H1 (cell line): Measurements from ENCODE around the gene HBD. TPM values are rescaled to one million over a fixed set of nuclear protein-coding genes. Genes with fewer than 3 reads are reported as not detected.

Experiments used
- CTCF ChIA-PET: fragments of 300-600 bp; sonication (Branson Sonifier 250); formaldehyde crosslinking; loops from one replicate; lab custom pipeline; 2021; ENCODE audit not compliant: partially characterized antibody; lab: Charles Lee
- POLR2A ChIA-PET: fragments of 300-600 bp; sonication (Branson Sonifier 250); formaldehyde crosslinking; loops from one replicate; lab custom pipeline; 2021; ENCODE audit warnings: inconsistent platforms; ENCODE audit not compliant: partially characterized antibody; lab: Charles Lee
- DNase-seq, 2 experiments: peaks; one replicate each; pipeline versions ENCODE4 v3.0.0 to v3.0.0-alpha.2; 2010 to 2022; ENCODE audit warnings: low spot score in 2 of 2, low read depth in 1 of 2, mixed read lengths in 1 of 2
- FAIRE-seq: peaks from 2 replicates; lab custom pipeline; 2011; peaks lifted over from hg19 to GRCh38; lab: Jason Lieb, UNC
- H2AFZ ChIP-seq: 2 replicates; pipeline ENCODE4 v1.8.1; 2012; ENCODE audit warnings: low read length, inconsistent platforms
- H2AK5ac ChIP-seq: 2 replicates; pipeline ENCODE4 v1.6.1; 2013; ENCODE audit warnings: low read depth, low read length
- H2BK120ac ChIP-seq: replicated peaks from 2 replicates; pipeline ENCODE3; 2013; ENCODE audit warnings: low read depth, low read length, inconsistent platforms
- H2BK12ac ChIP-seq: 2 replicates; pipeline ENCODE4 v1.6.1; 2013; ENCODE audit warnings: low read depth, low read length
- H2BK15ac ChIP-seq: 2 replicates; pipeline ENCODE4 v1.6.1; 2013; ENCODE audit warnings: low read length
- H2BK20ac ChIP-seq: 2 replicates; pipeline ENCODE4 v1.6.1; 2013; ENCODE audit warnings: low read length
- H2BK5ac ChIP-seq: 2 replicates; pipeline ENCODE4 v1.6.1; 2013; ENCODE audit warnings: low read depth, low read length
- H3K14ac ChIP-seq: 2 replicates; pipeline ENCODE4 v1.6.1; 2013; ENCODE audit warnings: inconsistent platforms; ENCODE audit not compliant: insufficient read length
- H3K18ac ChIP-seq: 2 replicates; pipeline ENCODE4 v1.6.1; 2013; ENCODE audit warnings: low read length; ENCODE audit errors: extremely low read depth
- H3K23ac ChIP-seq: 2 replicates; pipeline ENCODE4 v1.6.1; 2013; ENCODE audit warnings: inconsistent platforms; ENCODE audit not compliant: insufficient read length
- H3K23me2 ChIP-seq: 2 replicates; pipeline ENCODE4 v1.6.1; 2013; ENCODE audit warnings: low read depth, low read length
- H3K27ac ChIP-seq: 2 replicates; pipeline ENCODE4 v1.6.1; 2011; ENCODE audit warnings: low read depth, low read length, inconsistent platforms
- H3K27me3 ChIP-seq, 4 experiments: replicated peaks in 1 of 4; 1 replicate in 1 of 4; 2 replicates in 3 of 4; pipeline versions ENCODE4 v1.6.1 to v1.8.1; 2011 to 2013; ENCODE audit warnings: low read length in 3 of 4, mild to moderate bottlenecking in 3 of 4, inconsistent platforms in 2 of 4, mixed read lengths in 2 of 4, moderate library complexity in 1 of 4; ENCODE audit not compliant: control insufficient read depth in 3 of 4, insufficient read depth in 3 of 4; ENCODE audit errors: extremely low read depth in 1 of 4
- H3K36me3 ChIP-seq, 4 experiments: 2 replicates each; pipeline versions ENCODE4 v1.6.1 to v1.8.1; 2011 to 2013; ENCODE audit warnings: mild to moderate bottlenecking in 4 of 4, low read length in 3 of 4, moderate library complexity in 2 of 4, control low read depth in 1 of 4, inconsistent platforms in 1 of 4; ENCODE audit not compliant: insufficient read depth in 4 of 4, control insufficient read depth in 2 of 4
- H3K4ac ChIP-seq: replicated peaks from 2 replicates; pipeline ENCODE3; 2013; ENCODE audit warnings: low read length, low read depth, mixed read lengths, inconsistent platforms; ENCODE audit not compliant: insufficient read length
- H3K4me1 ChIP-seq, 4 experiments: replicated peaks in 1 of 4; 1 replicate in 1 of 4; 2 replicates in 3 of 4; pipeline versions ENCODE4 v1.6.1 to v1.8.1; 2011 to 2013; ENCODE audit warnings: low read length in 3 of 4, inconsistent platforms in 2 of 4, mixed read lengths in 1 of 4; ENCODE audit not compliant: insufficient read depth in 4 of 4, control insufficient read depth in 3 of 4
- H3K4me2 ChIP-seq, 2 experiments: 2 replicates each; pipeline versions ENCODE4 v1.6.1 to v1.8.1; 2011 to 2013; ENCODE audit warnings: low read depth in 2 of 2, low read length in 2 of 2, control low read depth in 1 of 2, inconsistent platforms in 1 of 2, mild to moderate bottlenecking in 1 of 2; ENCODE audit not compliant: insufficient read depth in 1 of 2
- H3K4me3 ChIP-seq, 4 experiments: fragments of 200-600, 300-600 bp in 1 of 4; sonication (generic), shearing (Covaris generic), sonication (Bioruptor Twin) in 1 of 4; 2 replicates each; pipeline versions ENCODE4 v1.5.1 to v1.8.1; 2011 to 2016; ENCODE audit warnings: low read length in 4 of 4, low read depth in 3 of 4, control low read depth in 2 of 4, inconsistent platforms in 2 of 4, mild to moderate bottlenecking in 2 of 4, mixed read lengths in 1 of 4, moderate library complexity in 1 of 4; ENCODE audit not compliant: insufficient read depth in 2 of 4; ENCODE audit errors: extremely low read depth in 1 of 4
- H3K56ac ChIP-seq: replicated peaks from 2 replicates; pipeline ENCODE3; 2013; ENCODE audit warnings: low read depth, mild to moderate bottlenecking, mixed read lengths, low read length, inconsistent platforms; ENCODE audit not compliant: insufficient read length
- H3K79me1 ChIP-seq: 2 replicates; pipeline ENCODE4 v1.6.1; 2013; ENCODE audit warnings: low read depth, low read length, control low read depth
- H3K79me2 ChIP-seq, 2 experiments: 2 replicates each; pipeline versions ENCODE4 v1.6.1 to v1.8.1; 2012 to 2013; ENCODE audit warnings: low read length in 2 of 2, mild to moderate bottlenecking in 2 of 2, inconsistent platforms in 1 of 2; ENCODE audit not compliant: insufficient read depth in 2 of 2, control insufficient read depth in 1 of 2
- H3K9ac ChIP-seq, 4 experiments: replicated peaks in 1 of 4; 1 replicate in 1 of 4; 2 replicates in 3 of 4; pipeline versions ENCODE4 v1.6.1 to v1.8.1; 2011 to 2013; ENCODE audit warnings: low read depth in 3 of 4, low read length in 3 of 4, control low read depth in 2 of 4, mild to moderate bottlenecking in 2 of 4, moderate library complexity in 2 of 4, inconsistent platforms in 1 of 4; ENCODE audit errors: extremely low read depth in 1 of 4
- H3K9me3 ChIP-seq, 2 experiments: 2 replicates each; pipeline versions ENCODE4 v1.6.1 to v1.8.1; 2012 to 2013; ENCODE audit warnings: mild to moderate bottlenecking in 2 of 2, moderate library complexity in 2 of 2, control low read depth in 1 of 2, inconsistent platforms in 1 of 2, low read depth in 1 of 2, low read length in 1 of 2, mixed read lengths in 1 of 2; ENCODE audit not compliant: insufficient read depth in 2 of 2
- H4K20me1 ChIP-seq, 2 experiments: replicated peaks in 1 of 2; 2 replicates each; pipeline versions ENCODE3 to v1.8.1; 2011 to 2013; ENCODE audit warnings: inconsistent platforms in 2 of 2, low read length in 2 of 2, mild to moderate bottlenecking in 1 of 2; ENCODE audit not compliant: insufficient read depth in 2 of 2, control insufficient read depth in 1 of 2
- H4K5ac ChIP-seq: 2 replicates; pipeline ENCODE4 v1.6.1; 2013; ENCODE audit warnings: low read length, low read depth, mixed read lengths, inconsistent platforms; ENCODE audit not compliant: insufficient read length
- H4K8ac ChIP-seq: 2 replicates; pipeline ENCODE4 v1.8.0; 2013; ENCODE audit warnings: mild to moderate bottlenecking, moderate library complexity, low read length, inconsistent platforms; ENCODE audit not compliant: insufficient read depth; ENCODE audit errors: extremely low read depth
- H4K91ac ChIP-seq: replicated peaks from 2 replicates; pipeline ENCODE3; 2013; ENCODE audit warnings: low read length, mixed read lengths, inconsistent platforms; ENCODE audit not compliant: insufficient read length
- BACH1 ChIP-seq: IDR thresholded peaks from 2 replicates; pipeline ENCODE4 v1.6.1; 2012; ENCODE audit warnings: low read length, improper control_type of control experiment
- BRCA1 ChIP-seq: IDR thresholded peaks from 2 replicates; pipeline ENCODE4 v1.6.1; 2012; ENCODE audit warnings: low read depth, low read length, improper control_type of control experiment
- CBX8 ChIP-seq: fragments of 300-800, 300-1000 bp; sonication (generic); IDR thresholded peaks from 2 replicates; pipeline ENCODE4 v1.7.1; 2016; ENCODE audit warnings: low read depth, low read length, borderline replicate concordance
- EP300 ChIP-seq, 2 experiments: IDR thresholded peaks; 1 replicate in 1 of 2; 2 replicates in 1 of 2; pipeline ENCODE4 v1.6.1; 2011 to 2012; ENCODE audit warnings: low read depth in 2 of 2, low read length in 2 of 2, mild to moderate bottlenecking in 2 of 2, borderline replicate concordance in 1 of 2, inconsistent platforms in 1 of 2, moderate library complexity in 1 of 2
- GTF2F1 ChIP-seq: IDR thresholded peaks from 2 replicates; pipeline ENCODE4 v1.6.1; 2012; ENCODE audit warnings: low read depth, low read length, improper control_type of control experiment, borderline replicate concordance
- MAFK ChIP-seq: IDR thresholded peaks from 2 replicates; pipeline ENCODE4 v1.6.1; 2012; ENCODE audit warnings: low read depth, mild to moderate bottlenecking, improper control_type of control experiment, low read length
- RBBP5 ChIP-seq: IDR thresholded peaks from 2 replicates; pipeline ENCODE4 v1.7.1; 2012; ENCODE audit warnings: low read depth, mild to moderate bottlenecking, inconsistent platforms, low read length, moderate library complexity, borderline replicate concordance
- RXRA ChIP-seq: IDR thresholded peaks from 2 replicates; pipeline ENCODE4 v1.6.1; 2011; ENCODE audit warnings: low read depth, mild to moderate bottlenecking, low read length, moderate library complexity; ENCODE audit not compliant: insufficient read depth
- SIN3A ChIP-seq, 2 experiments: IDR thresholded peaks in 1 of 2; conservative IDR thresholded peaks in 1 of 2; 2 replicates each; pipeline ENCODE4 v1.6.1; 2011 to 2012; ENCODE audit warnings: low read length in 2 of 2, improper control_type of control experiment in 1 of 2, low read depth in 1 of 2, mild to moderate bottlenecking in 1 of 2
- WGBS, 2 experiments: shearing (Covaris generic) in 1 of 2; methylation state at CpG; one replicate each; pipeline versions ENCODE4 v1.1.6 to v1.1.7; 2013 to 2015; ENCODE audit warnings: low lambda C conversion rate in 2 of 2, mixed read lengths in 2 of 2, inconsistent platforms in 1 of 2, low coverage in 1 of 2, missing lambda C conversion rate in 1 of 2; ENCODE audit not compliant: insufficient replicate concordance in 2 of 2, insufficient coverage in 1 of 2, insufficient read length in 1 of 2; ENCODE audit errors: extremely low coverage in 1 of 2, missing lambda C conversion rate in 1 of 2; 5-methylcytosine and 5-hydroxymethylcytosine counted together
- polyA plus RNA-seq, 7 experiments: library from polyadenylated mRNA; depleted of rRNA in 3 of 7; stranded (reverse) in 5 of 7; unstranded in 2 of 7; fragments of >200 nt in 5 of 7; fragments of 200-250 nt in 2 of 7; gene quantifications; 1 replicate in 5 of 7; 2 replicates in 1 of 7; 4 replicates in 1 of 7; pipeline versions ENCODE4 v1.2.1 to v1.2.3, GENCODE V29; 2011 to 2013; ENCODE audit warnings: missing spikeins in 2 of 7, mixed read lengths in 2 of 7
- total RNA-seq: library from RNA; stranded (reverse); fragmentation: NEBNext Ultra II Directional; extraction: Animal tissue kit (Norgen Biotek cat#: 25700); gene quantifications from 2 replicates; pipeline ENCODE4 v1.2.1, GENCODE V29; 2021
- TF ChIP-seq, protein P1 (sequence below), 3 experiments: IDR thresholded peaks; 1 replicate in 2 of 3; 2 replicates in 1 of 3; pipeline versions ENCODE4 v1.5.1 to v1.6.1; 2011; ENCODE audit warnings: low read length in 3 of 3, mild to moderate bottlenecking in 3 of 3, inconsistent platforms in 2 of 3, low read depth in 1 of 3, moderate library complexity in 1 of 3; ENCODE audit not compliant: insufficient read depth in 1 of 3; ENCODE audit errors: control extremely low read depth in 1 of 3

The HBD gene
- total and polyA plus RNA-seq, 2 of the 8 experiments (the other 6 are each of a cell fraction or from before 2014, with no cell fraction given): not detected

DNA sequence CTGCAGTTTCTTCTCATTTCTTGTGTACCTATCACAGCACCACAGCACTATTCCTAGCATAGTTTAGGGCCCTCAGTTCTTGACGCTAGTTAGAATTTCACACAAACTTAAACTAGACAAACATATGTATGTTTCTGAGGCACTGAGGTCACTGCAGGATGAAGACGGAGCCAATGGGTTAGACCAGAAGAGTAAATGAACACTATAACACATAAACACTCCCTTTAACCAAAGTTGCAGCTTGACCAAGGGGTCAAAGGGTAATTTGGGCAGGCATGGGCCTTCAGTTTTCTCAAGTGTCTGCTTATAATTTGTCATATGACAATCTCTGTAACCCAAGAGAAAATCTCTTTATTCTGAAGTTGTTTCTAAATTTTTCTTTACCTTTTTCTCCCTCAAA, 48.3 kb upstream of the HBD start:
- Histone ChIP-seq H4K8ac (no peak overlapping the region), H3K36me3 (no peaks in the 10 kb centered on the region), H3K14ac (no peak overlapping the region), H3K56ac (no peak overlapping the region), H3K4ac (no peak overlapping the region), H3K79me2 (no peaks in the 10 kb centered on the region), H4K20me1 (no peaks in the 10 kb centered on the region), H4K5ac (no peak overlapping the region), H2BK120ac (no peak overlapping the region), H3K79me1 (0 out of 2 replicates have a peak, but pooled peaks cover 2% of the 10 kb centered on the region), H3K4me3 (no peak overlapping the region), H2BK12ac (no peak overlapping the region), H3K18ac (no peak overlapping the region), H2BK15ac (no peak overlapping the region), H3K23ac (no peak overlapping the region), H3K27me3 (no peaks in the 10 kb centered on the region), H3K23me2 (no peaks in the 10 kb centered on the region), H4K91ac (no peak overlapping the region), H2BK20ac (no peak overlapping the region), H2BK5ac (no peak overlapping the region), H3K27ac (no peak overlapping the region), H2AFZ (no peak overlapping the region), H3K4me2 (no peak overlapping the region), H3K9ac (no peak overlapping the region), H2AK5ac (no peak overlapping the region), H3K4me1 (no peaks in the 10 kb centered on the region; a peak in 1 of 7 replicates), H3K9me3 (no peaks in the 10 kb centered on the region)
- DNase-seq (no peak), FAIRE-seq (no peak)
- TF ChIP-seq RBBP5 (no peak), BRCA1 (no peak), SIN3A (conservative IDR thresholded peaks at IDR 0.05 in 1 of 2, IDR thresholded peaks at IDR 0.05 in 1 of 2; ENCODE audit: low read depth in 1 of 2, low read length in 2 of 2) (no peak), BACH1 (no peak), GTF2F1 (no peak), CBX8 (no peak), EP300 (IDR thresholded peaks at IDR 0.05; ENCODE audit: borderline replicate concordance in 1 of 2, low read depth in 2 of 2, low read length in 2 of 2) (no peak), MAFK (no peak), RXRA (no peak)
- TF ChIP-seq, protein P1, sequence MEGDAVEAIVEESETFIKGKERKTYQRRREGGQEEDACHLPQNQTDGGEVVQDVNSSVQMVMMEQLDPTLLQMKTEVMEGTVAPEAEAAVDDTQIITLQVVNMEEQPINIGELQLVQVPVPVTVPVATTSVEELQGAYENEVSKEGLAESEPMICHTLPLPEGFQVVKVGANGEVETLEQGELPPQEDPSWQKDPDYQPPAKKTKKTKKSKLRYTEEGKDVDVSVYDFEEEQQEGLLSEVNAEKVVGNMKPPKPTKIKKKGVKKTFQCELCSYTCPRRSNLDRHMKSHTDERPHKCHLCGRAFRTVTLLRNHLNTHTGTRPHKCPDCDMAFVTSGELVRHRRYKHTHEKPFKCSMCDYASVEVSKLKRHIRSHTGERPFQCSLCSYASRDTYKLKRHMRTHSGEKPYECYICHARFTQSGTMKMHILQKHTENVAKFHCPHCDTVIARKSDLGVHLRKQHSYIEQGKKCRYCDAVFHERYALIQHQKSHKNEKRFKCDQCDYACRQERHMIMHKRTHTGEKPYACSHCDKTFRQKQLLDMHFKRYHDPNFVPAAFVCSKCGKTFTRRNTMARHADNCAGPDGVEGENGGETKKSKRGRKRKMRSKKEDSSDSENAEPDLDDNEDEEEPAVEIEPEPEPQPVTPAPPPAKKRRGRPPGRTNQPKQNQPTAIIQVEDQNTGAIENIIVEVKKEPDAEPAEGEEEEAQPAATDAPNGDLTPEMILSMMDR (IDR thresholded peaks at IDR 0.05; ENCODE audit: control extremely low read depth in 1 of 3, insufficient read depth in 1 of 3, low read depth in 1 of 3, low read length in 3 of 3): no peak
- CTCF ChIA-PET: interaction anchor here (8.6 kb wide), 1 partner anchor 8 kb away, joined by 48 read pairs; no protein-coding TSS in a partner anchor
- POLR2A ChIA-PET: no interaction called here
- WGBS, 2 experiments: 97% methylated on average over 2 of the region's 2 CpGs; no CpG with 5 or more reads in 1 of the 2 experiments
